ENCODE measurements around the gene SLC7A1. TPM values are rescaled to one million over a fixed set of nuclear protein-coding genes. Genes with fewer than 3 reads are reported as not detected.

SLC7A1 gene
- total and polyA plus RNA-seq, 8 donors, result 5.2 to 143 (median 32.9) TPM

GRCh38 chr13:29509999-29510589, 85.4 kb downstream of the SLC7A1 start:
- TF ChIP-seq CTCF (IDR thresholded peaks at IDR 0.05), result no peak
- ATAC-seq (no peak), FAIRE-seq (no peak), DNase-seq (no peak)
- Histone ChIP-seq H3K27me3 (no peaks in the 10 kb centered on the region), H3K27ac (no peak overlapping the region), H3K4me3 (no peak overlapping the region), H3K4me1 (no peaks in the 10 kb centered on the region), H3K9me3 (no peaks in the 10 kb centered on the region), H3K36me3 (peaks cover 0 to 27% (median 9%) of the 10 kb centered on the region in 3 donors)
- intact Hi-C loops (cut with DNase I), result loop anchor here in 2 of 3 donors (2.0 to 10.0 kb wide), 3 partner anchors 197 to 605 kb away; no protein-coding TSS in a partner anchor
- 89 to 90% methylated on average over 14 of the region's 14 CpGs for WGBS, 2 donors

GRCh38 chr13:29508876-29509252, 86.6 kb downstream of the SLC7A1 start:
- no peak overlapping the region for H3K4me3 ChIP-seq
- no peaks in the 10 kb centered on the region for H3K27me3 ChIP-seq
- no peak overlapping the region for H3K27ac ChIP-seq
- no peak for DNase-seq
- intact Hi-C loops (cut with DNase I), result loop anchor here in 2 of 3 donors (2.0 to 10.0 kb wide), 2 partner anchors 200 to 606 kb away; no protein-coding TSS in a partner anchor
- H3K9me3 ChIP-seq, result no peaks in the 10 kb centered on the region
- WGBS, 2 donors, result 82 to 83% methylated on average over 4 of the region's 4 CpGs
- no peak for TF ChIP-seq CTCF (IDR thresholded peaks at IDR 0.05)
- no peak for FAIRE-seq
- H3K4me1 ChIP-seq, result no peaks in the 10 kb centered on the region
- ATAC-seq, result no peak
- H3K36me3 ChIP-seq, result peaks cover 0 to 18% (median 5%) of the 10 kb centered on the region in 3 donors

- 43 to 46% methylated on average over 16 of the region's 16 CpGs for WGBS, 2 donors
- intact Hi-C loops (cut with DNase I), result loop anchor here in 2 of 3 donors (2.0 to 10.0 kb wide), 2 partner anchors 200 to 606 kb away; no protein-coding TSS in a partner anchor
- peak; percentile 97 to 99 (median 98) for TF ChIP-seq CTCF (IDR thresholded peaks at IDR 0.05)
- no peaks in the 10 kb centered on the region for H3K4me1 ChIP-seq
- no peaks in the 10 kb centered on the region for H3K27me3 ChIP-seq
- H3K9me3 ChIP-seq, result no peaks in the 10 kb centered on the region
- DNase-seq, result peak; percentile 66 to 94 (median 88)
- H3K36me3 ChIP-seq, result peaks cover 0 to 13% (median 0%) of the 10 kb centered on the region in 3 donors
- peak; percentile 84 to 96 (median 91) for ATAC-seq
- no peak overlapping the region for H3K4me3 ChIP-seq
- FAIRE-seq, result no peak
- H3K27ac ChIP-seq, result no peak overlapping the region
These were observed 87.2 kb downstream of the SLC7A1 start for GRCh38 chr13:29508130-29508875.

- peaks cover 0 to 9% (median 0%) of the 10 kb centered on the region in 3 donors for H3K36me3 ChIP-seq
- H3K9me3 ChIP-seq, result no peaks in the 10 kb centered on the region
- H3K27ac ChIP-seq, result no peak overlapping the region
- peak; percentile 37 to 68 (median 57) for ATAC-seq
- no peaks in the 10 kb centered on the region for H3K4me1 ChIP-seq
- TF ChIP-seq CTCF (IDR thresholded peaks at IDR 0.05), result no peak
- no peaks in the 10 kb centered on the region for H3K27me3 ChIP-seq
- 39 to 51% methylated on average over 14 of the region's 14 CpGs for WGBS, 2 donors
- no peak overlapping the region for H3K4me3 ChIP-seq
- FAIRE-seq, result no peak
- DNase-seq, result peak in 1 of 6 donors; percentile 37
- intact Hi-C loops (cut with DNase I), result loop anchor here in 1 of 3 donors (10.0 kb wide), 1 partner anchor 607 kb away; no protein-coding TSS in a partner anchor
These were observed 88.1 kb downstream of the SLC7A1 start for GRCh38 chr13:29507356-29507755.
